ENCODE data around the gene ELAC1. TPM values are rescaled to one million over a fixed set of nuclear protein-coding genes. Genes with fewer than 3 reads are reported as not detected.

ELAC1 gene
- total RNA-seq, 1 donor from 2014 or later: 6.3 TPM

DNA sequence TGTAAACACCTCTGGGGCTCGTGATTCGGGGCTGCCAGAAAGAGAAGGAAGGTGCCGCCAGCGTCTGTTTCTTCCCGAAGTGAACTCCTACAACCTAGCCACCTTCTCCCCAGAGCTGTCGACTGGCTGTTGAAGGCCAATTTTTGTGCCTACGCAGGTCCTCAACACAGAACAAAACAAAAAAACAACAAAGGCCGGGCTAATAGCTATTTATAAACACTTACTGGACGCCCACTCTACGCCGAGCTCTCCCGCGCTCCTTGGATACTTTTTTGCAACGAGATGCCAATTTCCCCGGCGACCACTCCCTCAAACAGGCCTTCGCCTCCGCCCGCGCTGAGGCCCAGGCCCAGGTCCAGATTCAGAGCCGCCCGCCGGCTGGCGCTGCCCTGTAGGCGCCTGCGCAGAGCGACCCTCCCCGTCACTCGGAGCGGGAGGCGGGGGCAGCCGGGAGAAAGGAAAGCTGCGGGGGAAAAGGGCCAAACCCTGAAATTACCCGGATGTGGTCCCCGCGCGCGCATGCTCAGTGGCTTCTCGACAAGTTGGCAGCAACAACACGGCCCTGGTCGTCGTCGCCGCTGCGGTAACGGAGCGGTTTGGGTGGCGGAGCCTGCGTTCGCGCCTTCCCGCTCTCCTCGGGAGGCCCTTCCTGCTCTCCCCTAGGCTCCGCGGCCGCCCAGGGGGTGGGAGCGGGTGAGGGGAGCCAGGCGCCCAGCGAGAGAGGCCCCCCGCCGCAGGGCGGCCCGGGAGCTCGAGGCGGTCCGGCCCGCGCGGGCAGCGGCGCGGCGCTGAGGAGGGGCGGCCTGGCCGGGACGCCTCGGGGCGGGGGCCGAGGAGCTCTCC, 62.1 kb downstream of the ELAC1 start, which contains the start of gene SMAD4:
TSS of gene SMAD4 (plus strand) at position 520 of the 843 bp plus-strand sequence. CDS start 16,834 bp downstream, outside the sequence.
- Histone ChIP-seq H3K27ac (ENCODE audit: low read depth, low read length) (peak within 1 kb of the TSS; percentile 91), H3K4me1 (ENCODE audit: control insufficient read depth in 3 of 3, insufficient read depth in 3 of 3, low read length in 3 of 3) (peaks cover 28 to 42% (median 29%) of the 10 kb centered on the region in 3 donors)

DNA sequence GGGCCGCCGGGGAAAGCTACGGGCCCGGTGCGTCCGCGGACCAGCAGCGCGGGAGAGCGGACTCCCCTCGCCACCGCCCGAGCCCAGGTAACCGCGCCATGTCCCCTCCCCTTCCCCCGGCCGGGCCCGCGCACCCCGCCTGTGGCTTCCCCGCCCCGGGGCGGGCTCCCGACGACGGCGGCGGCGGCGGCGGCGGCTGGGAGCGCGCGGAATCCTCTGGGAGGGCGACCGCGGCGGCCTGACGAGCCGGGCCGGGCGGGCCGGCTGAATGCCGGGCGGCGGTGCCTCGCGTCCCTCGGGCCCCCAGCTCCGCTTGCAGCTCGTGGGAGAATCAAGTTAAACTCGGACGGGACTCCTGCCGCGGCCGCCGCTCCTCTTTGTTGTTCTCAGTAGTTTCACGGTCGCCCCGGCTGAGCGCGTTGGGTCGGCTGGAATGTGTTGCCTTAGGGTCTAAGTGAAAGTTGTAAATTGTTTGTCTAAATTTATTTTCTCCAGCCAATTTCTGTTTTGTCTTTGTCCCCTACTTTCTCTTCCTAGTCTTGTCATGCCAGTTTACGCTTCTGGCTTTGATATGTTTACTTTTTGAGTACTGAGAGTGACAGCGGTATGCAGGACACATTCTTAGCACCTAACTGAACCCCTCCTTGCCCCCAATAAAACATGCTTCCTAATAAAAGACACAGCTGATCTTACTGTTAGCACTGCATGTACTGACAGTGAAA, 62.9 kb downstream of the ELAC1 start:
- H3K36me3 ChIP-seq (ENCODE audit: control insufficient read depth in 3 of 3, insufficient read depth in 3 of 3, low read length in 3 of 3): peaks cover 0 to 3% (median 0%) of the 10 kb centered on the region in 3 donors
- H3K9me3 ChIP-seq (ENCODE audit: control insufficient read depth in 3 of 3, low read length in 3 of 3): no peaks in the 10 kb centered on the region
- peaks cover 31 to 46% (median 36%) of the 10 kb centered on the region in 3 donors for H3K4me1 ChIP-seq (ENCODE audit: control insufficient read depth in 3 of 3, insufficient read depth in 3 of 3, low read length in 3 of 3)
- H3K27me3 ChIP-seq (ENCODE audit: control insufficient read depth in 3 of 3, insufficient read depth in 3 of 3, low read length in 3 of 3): no peaks in the 10 kb centered on the region
- H3K27ac ChIP-seq (ENCODE audit: low read depth, low read length): peak overlapping the region; percentile 91
- peak overlapping the region; percentile 89 to 99 (median 99) for H3K9ac ChIP-seq (ENCODE audit: low read depth in 1 of 3, low read length in 3 of 3)
- peak overlapping the region; percentile 83 to 87 (median 86) for H3K4me3 ChIP-seq (ENCODE audit: low read length in 3 of 3)

More for the DNA sequence above, 62.1 kb downstream of the ELAC1 start, which contains the start of gene SMAD4:
- Histone ChIP-seq H3K27me3 (ENCODE audit: control insufficient read depth in 3 of 3, insufficient read depth in 3 of 3, low read length in 3 of 3) (no peaks in the 10 kb centered on the region), H3K9me3 (ENCODE audit: control insufficient read depth in 3 of 3, low read length in 3 of 3) (no peaks in the 10 kb centered on the region), H3K4me3 (ENCODE audit: low read length in 3 of 3) (peak within 1 kb of the TSS; percentile 83 to 90 (median 87)), H3K9ac (ENCODE audit: low read depth in 1 of 3, low read length in 3 of 3) (peak within 1 kb of the TSS; percentile 89 to 99 (median 99)), H3K36me3 (ENCODE audit: control insufficient read depth in 3 of 3, insufficient read depth in 3 of 3, low read length in 3 of 3) (peaks cover 0 to 3% (median 0%) of the 10 kb centered on the region in 3 donors)

DNA sequence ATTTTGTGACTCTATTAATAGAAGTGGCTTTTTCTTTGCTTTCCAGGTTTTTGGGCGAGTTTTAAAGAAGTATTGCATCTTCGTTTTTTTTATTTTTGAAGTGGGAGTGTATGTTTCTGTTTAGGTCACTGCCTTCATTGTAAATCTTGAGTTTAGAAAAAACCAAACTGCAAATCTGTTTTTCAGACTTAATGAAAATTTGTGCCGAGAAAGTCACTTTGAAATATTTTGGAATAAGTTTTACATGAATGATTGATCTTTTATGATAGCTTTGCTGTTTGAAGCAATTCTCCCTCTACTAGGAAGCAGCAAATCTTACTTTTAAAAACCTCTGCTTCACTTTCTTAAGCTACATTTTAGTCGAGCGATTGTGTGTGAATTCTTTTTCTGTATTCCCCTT, 64.4 kb downstream of the ELAC1 start:
- Histone ChIP-seq H3K27ac (ENCODE audit: low read depth, low read length) (peak overlapping the region; percentile 16), H3K27me3 (ENCODE audit: control insufficient read depth in 3 of 3, insufficient read depth in 3 of 3, low read length in 3 of 3) (no peaks in the 10 kb centered on the region), H3K4me3 (ENCODE audit: low read length in 3 of 3) (peak overlapping the region in 2 of 3 donors; percentile 27 to 83), H3K9ac (ENCODE audit: low read depth in 1 of 3, low read length in 3 of 3) (peak overlapping the region in 2 of 3 donors; percentile 57 to 85), H3K36me3 (ENCODE audit: control insufficient read depth in 3 of 3, insufficient read depth in 3 of 3, low read length in 3 of 3) (no peaks in the 10 kb centered on the region), H3K4me1 (ENCODE audit: control insufficient read depth in 3 of 3, insufficient read depth in 3 of 3, low read length in 3 of 3) (peaks cover 40 to 55% (median 41%) of the 10 kb centered on the region in 3 donors), H3K9me3 (ENCODE audit: control insufficient read depth in 3 of 3, low read length in 3 of 3) (no peaks in the 10 kb centered on the region)

DNA sequence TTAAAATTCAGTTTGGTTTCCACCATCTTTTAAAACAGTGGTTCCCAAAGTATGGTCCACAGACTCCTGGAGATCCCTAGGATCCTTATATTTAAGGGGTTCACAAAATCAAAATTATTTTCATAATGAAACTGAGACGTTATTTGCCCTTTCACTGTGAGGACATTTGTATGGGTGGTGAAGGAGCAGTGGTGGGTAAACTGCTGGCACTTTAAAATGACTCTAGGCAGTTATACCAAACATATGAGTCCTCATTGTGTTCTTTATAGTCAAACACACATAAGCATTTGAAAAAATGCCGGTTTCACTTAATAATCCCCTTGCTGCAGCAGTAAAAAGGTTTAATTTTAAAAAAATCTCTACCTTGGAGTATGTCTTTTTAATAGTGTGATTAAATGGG, 69.4 kb downstream of the ELAC1 start:
- Histone ChIP-seq H3K4me3 (ENCODE audit: low read length in 3 of 3) (no peak overlapping the region), H3K36me3 (ENCODE audit: control insufficient read depth in 3 of 3, insufficient read depth in 3 of 3, low read length in 3 of 3) (no peaks in the 10 kb centered on the region), H3K27ac (ENCODE audit: low read depth, low read length) (no peak overlapping the region), H3K4me1 (ENCODE audit: control insufficient read depth in 3 of 3, insufficient read depth in 3 of 3, low read length in 3 of 3) (peaks cover 40 to 67% (median 50%) of the 10 kb centered on the region in 3 donors), H3K9me3 (ENCODE audit: control insufficient read depth in 3 of 3, low read length in 3 of 3) (no peaks in the 10 kb centered on the region), H3K27me3 (ENCODE audit: control insufficient read depth in 3 of 3, insufficient read depth in 3 of 3, low read length in 3 of 3) (no peaks in the 10 kb centered on the region), H3K9ac (ENCODE audit: low read depth in 1 of 3, low read length in 3 of 3) (peak overlapping the region in 1 of 3 donors; percentile 63)

Small RNA genes lying within 50 kb of the gene (small RNA-seq; reads per million reads assigned to genes)
- gene RF00019: not detected

Other genes with a start within 250 kb of the ELAC1 start
- 3.1 TPM for gene MRO, start 148.0 kb upstream of the ELAC1 start, total RNA-seq
- 26.1 TPM for gene ME2, start 88.9 kb upstream of the ELAC1 start, total RNA-seq
- gene SMAD4, start 62.2 kb downstream of the ELAC1 start, total RNA-seq: 52.2 TPM
- gene MEX3C, start 229.6 kb downstream of the ELAC1 start, total RNA-seq: 37.6 TPM